HepG2 (cell line): ENCODE measurements around the gene JAGN1. TPM values are rescaled to one million over a fixed set of nuclear protein-coding genes. Genes with fewer than 3 reads are reported as not detected.

Experiments
- CEBPZ ChIP-seq: IDR thresholded peaks from 2 replicates; pipeline ENCODE4 v1.6.1; 2012; ENCODE audit warnings: low read length, improper control_type of control experiment
- CENPBD1 ChIP-seq: sonication (generic); formaldehyde crosslinking; IDR thresholded peaks from 2 replicates; pipeline ENCODE4 v1.8.0; 2022; ENCODE audit warnings: missing genetic modification reagents, low read depth, mild to moderate bottlenecking, borderline replicate concordance
- CENPX ChIP-seq: sonication (generic); formaldehyde crosslinking; IDR thresholded peaks from 2 replicates; pipeline ENCODE4 v1.9.0; 2021; ENCODE audit warnings: mild to moderate bottlenecking, missing genetic modification reagents, moderate library complexity
- CTCF ChIP-seq: sonication (generic); formaldehyde crosslinking; IDR thresholded peaks from 2 replicates; pipeline ENCODE4 v1.5.0; 2020; ENCODE audit warnings: mild to moderate bottlenecking, missing genetic modification reagents, moderate library complexity
- HHEX ChIP-seq: IDR thresholded peaks from 2 replicates; pipeline ENCODE4 v1.6.1; 2016; ENCODE audit warnings: control low read depth
- MEIS2 ChIP-seq: sonication (generic); formaldehyde crosslinking; IDR thresholded peaks from 2 replicates; pipeline ENCODE4 v1.9.0; 2021; ENCODE audit warnings: mild to moderate bottlenecking, missing genetic modification reagents
- NFE2L2 ChIP-seq: fragments of 150-350 bp; IDR thresholded peaks from 2 replicates; pipeline ENCODE4 v1.6.1; 2014; ENCODE audit warnings: low read length
- NKX3-1 ChIP-seq: sonication (generic); formaldehyde crosslinking; IDR thresholded peaks from 2 replicates; pipeline ENCODE4 v1.5.0; 2020; ENCODE audit warnings: missing genetic modification reagents
- RARA ChIP-seq: IDR thresholded peaks from 2 replicates; pipeline ENCODE4 v1.6.1; 2016; ENCODE audit warnings: missing genetic modification reagents, missing compliant biosample characterization
- RNF2 ChIP-seq: fragments of 450-650 bp; conservative IDR thresholded peaks from 2 replicates; pipeline ENCODE4 v1.6.1; 2016; ENCODE audit warnings: low read depth
- TGIF2 ChIP-seq: IDR thresholded peaks from 2 replicates; pipeline ENCODE4 v1.6.1; 2016; ENCODE audit warnings: control low read depth, missing compliant biosample characterization
- ZBTB14 ChIP-seq: sonication (generic); formaldehyde crosslinking; IDR thresholded peaks from 2 replicates; pipeline ENCODE4 v1.4.0; 2020; ENCODE audit warnings: missing genetic modification reagents
- ZFY ChIP-seq: sonication (generic); formaldehyde crosslinking; IDR thresholded peaks from 2 replicates; pipeline ENCODE4 v1.4.0; 2020; ENCODE audit warnings: missing genetic modification reagents
- ZGPAT ChIP-seq: IDR thresholded peaks from 2 replicates; pipeline ENCODE4 v1.6.1; 2016; ENCODE audit warnings: mild to moderate bottlenecking
- ZNF207 ChIP-seq: fragments of 450-650 bp; IDR thresholded peaks from 2 replicates; pipeline ENCODE4 v1.6.1; 2016; ENCODE audit warnings: antibody characterized with exemption, borderline replicate concordance
- ZNF224 ChIP-seq: sonication (generic); formaldehyde crosslinking; IDR thresholded peaks from 2 replicates; pipeline ENCODE4 v1.5.0; 2020; ENCODE audit warnings: mild to moderate bottlenecking, missing genetic modification reagents
- ZNF317 ChIP-seq: sonication (generic); formaldehyde crosslinking; IDR thresholded peaks from 2 replicates; pipeline ENCODE4 v1.5.0; 2020; ENCODE audit warnings: mild to moderate bottlenecking, missing genetic modification reagents
- ZNF331 ChIP-seq: sonication (generic); formaldehyde crosslinking; IDR thresholded peaks from 2 replicates; pipeline ENCODE4 v1.4.0; 2020; ENCODE audit warnings: missing genetic modification reagents
- ZNF432 ChIP-seq: sonication (generic); formaldehyde crosslinking; IDR thresholded peaks from 2 replicates; pipeline ENCODE4 v1.5.0; 2020; ENCODE audit warnings: missing genetic modification reagents, mild to moderate bottlenecking, borderline replicate concordance
- ZNF563 ChIP-seq: sonication (generic); formaldehyde crosslinking; IDR thresholded peaks from 2 replicates; pipeline ENCODE4 v1.8.0; 2022; ENCODE audit warnings: mild to moderate bottlenecking, moderate library complexity, missing genetic modification reagents
- ZNF670 ChIP-seq: sonication (generic); formaldehyde crosslinking; IDR thresholded peaks from 2 replicates; pipeline ENCODE4 v1.8.0; 2022; ENCODE audit warnings: mild to moderate bottlenecking, missing genetic modification reagents, borderline replicate concordance
- ZNF672 ChIP-seq: sonication (generic); formaldehyde crosslinking; IDR thresholded peaks from 2 replicates; pipeline ENCODE4 v1.8.1; 2022; ENCODE audit warnings: missing genetic modification reagents
- ZNF766 ChIP-seq: sonication (generic); formaldehyde crosslinking; IDR thresholded peaks from 2 replicates; pipeline ENCODE4 v1.5.0; 2020; ENCODE audit warnings: missing genetic modification reagents, borderline replicate concordance
- polyA plus RNA-seq, 8 experiments: library from polyadenylated mRNA; depleted of rRNA in 3 of 8; stranded (reverse) in 7 of 8; unstranded in 1 of 8; fragments of >200 nt; fragmentation: Illumina TruSeq in 4 of 8; extraction: Trizol in 4 of 8; gene quantifications; 2 replicates each; pipeline versions ENCODE4 v1.2.1 to v1.2.3, GENCODE V29; 2011 to 2016; ENCODE audit warnings: low read depth in 4 of 8, missing spikeins in 1 of 8, mixed read lengths in 1 of 8; ENCODE audit not compliant: insufficient read depth in 1 of 8
- total RNA-seq, 5 experiments: library from RNA; depleted of rRNA; stranded (reverse); fragments of >200 nt; fragmentation: Illumina TruSeq; extraction: Trizol; gene quantifications; 2 replicates each; pipeline ENCODE4 v1.2.3, GENCODE V29; 2016; ENCODE audit warnings: low read depth in 1 of 5

The JAGN1 gene
- total and polyA plus RNA-seq, 2 of the 13 experiments (the other 11 are each of a cell fraction or from before 2014, with no cell fraction given) = 49.9 to 50.9 TPM

- TF ChIP-seq ZGPAT (CRISPR knock-in tag) (peak; percentile 94), ZNF670 (CRISPR knock-in tag) (peak; percentile 85; the same call in 1 of the 2 replicates), ZNF207 (no peak), ZBTB14 (peak; percentile 44; the same call in 1 of the 2 replicates), NKX3-1 (CRISPR knock-in tag) (peak; percentile 78), CEBPZ (no peak), HHEX (CRISPR knock-in tag) (no peak), MEIS2 (CRISPR knock-in tag) (peak; percentile 72; the same call in 1 of the 2 replicates), RARA (no peak), CENPX (CRISPR knock-in tag) (no peak), ZNF766 (peak; percentile 86), NFE2L2 (no peak), ZNF672 (CRISPR knock-in tag) (no peak), ZNF224 (CRISPR knock-in tag) (0 out of 2 replicates have a peak, but pooled peaks have one; percentile 64), ZNF331 (CRISPR knock-in tag) (peak; percentile 66; the same call in 1 of the 2 replicates), ZNF432 (CRISPR knock-in tag) (no peak), ZNF563 (CRISPR knock-in tag) (peak; percentile 91), ZFY (CRISPR knock-in tag) (peak; percentile 97), CENPBD1 (CRISPR knock-in tag) (no peak), CTCF (CRISPR knock-in tag) (peak; percentile 57), TGIF2 (CRISPR knock-in tag) (no peak), RNF2 (no peak), ZNF317 (CRISPR knock-in tag) (peak; percentile 83)
Measured at GRCh38 chr3:9890249-9891071, at the start of gene JAGN1 (continued).
